Sigmoid colon (tissue), 7 donors: Measurements from ENCODE around the gene RTKN. TPM values are rescaled to one million over a fixed set of nuclear protein-coding genes. Genes with fewer than 3 reads are reported as not detected.

Experiments used
- DNase-seq: peaks from one replicate; pipeline ENCODE4 v3.0.0-alpha.2; 2019
- H3K27ac ChIP-seq, 4 donors: fragments of 200-600 bp; sonication (generic); one replicate each; pipeline ENCODE4 v1.5.1; 2016 to 2019; ENCODE audit warnings: mild to moderate bottlenecking in 1 of 4
- H3K27me3 ChIP-seq, 3 donors: fragments of 200-600 bp; sonication (generic); one replicate each; pipeline ENCODE4 v1.5.1; 2019; ENCODE audit warnings: mild to moderate bottlenecking in 1 of 3
- H3K36me3 ChIP-seq, 4 donors: fragments of 200-600 bp; sonication (generic); one replicate each; pipeline ENCODE4 v1.5.1; 2016 to 2019
- H3K4me1 ChIP-seq, 4 donors: fragments of 200-600 bp; sonication (generic); one replicate each; pipeline ENCODE4 v1.5.1; 2017 to 2019
- H3K4me3 ChIP-seq, 4 donors: fragments of 200-600 bp; sonication (generic); one replicate each; pipeline ENCODE4 v1.5.1; 2017 to 2019; ENCODE audit warnings: mild to moderate bottlenecking in 2 of 4, moderate library complexity in 1 of 4
- H3K9me3 ChIP-seq, 4 donors: fragments of 200-600 bp in 3 of 4; sonication (generic) in 3 of 4; one replicate each; pipeline versions ENCODE4 v1.5.1 to v1.6.1; 2013 to 2019
- EP300 ChIP-seq, 4 donors: sonication (generic); formaldehyde crosslinking; IDR thresholded peaks; one replicate each; pipeline ENCODE4 v1.6.1; 2017; ENCODE audit warnings: antibody characterized with exemption in 4 of 4
- POLR2A ChIP-seq, 2 donors: fragments of 450-650 bp; IDR thresholded peaks; one replicate each; pipeline ENCODE4 v1.6.1; 2016; ENCODE audit warnings: antibody characterized with exemption in 2 of 2, mild to moderate bottlenecking in 2 of 2, moderate library complexity in 2 of 2
- POLR2AphosphoS5 ChIP-seq, 4 donors: sonication (generic); formaldehyde crosslinking; IDR thresholded peaks; one replicate each; pipeline ENCODE4 v1.6.1; 2017; ENCODE audit warnings: antibody characterized with exemption in 4 of 4
- WGBS, 2 donors: extraction: QIAGEN DNeasy Blood & Tissue Kit; methylation state at CpG; one replicate each; pipeline ENCODE4 v1.1.7; 2013; 5-methylcytosine and 5-hydroxymethylcytosine counted together
- intact Hi-C: fragments of 100-400 bp; cut with DNase I; formaldehyde crosslinking; loops from one replicate; pipeline ENCODE4 v1.15.1; 2023
- polyA plus RNA-seq, 3 donors: library from polyadenylated mRNA; stranded (reverse); fragments of 200-250 nt; gene quantifications; one replicate each; pipeline ENCODE4 v1.2.3, GENCODE V29; 2013
- total RNA-seq, 4 donors: library from RNA; depleted of rRNA; stranded (reverse); fragments of >200 nt; gene quantifications; one replicate each; pipeline ENCODE4 v1.1.0, GENCODE V29; 2016
- TF ChIP-seq, protein P1 (sequence below), 4 experiments: fragments of 450-650 bp in 3 of 4; fragments of 200-600 bp in 1 of 4; IDR thresholded peaks; one replicate each; pipeline ENCODE4 v1.5.1; 2016 to 2019; ENCODE audit warnings: antibody characterized with exemption in 4 of 4, mild to moderate bottlenecking in 3 of 4, moderate library complexity in 2 of 4
- donor health status: healthy with polysubstance abuse.
- donor health status: Bipolar disorder and iron deficiency.
- donor health status: healthy.

The RTKN gene
- total and polyA plus RNA-seq, 7 donors, result 13.5 to 44.6 (median 16.2) TPM

- intact Hi-C loops, result no loop called here
- Histone ChIP-seq H3K27ac (peak overlapping the region; percentile 43 to 73 (median 62)), H3K27me3 (no peaks in the 10 kb centered on the region), H3K4me3 (peak overlapping the region; percentile 44 to 72 (median 58)), H3K4me1 (peaks cover 0 to 23% (median 20%) of the 10 kb centered on the region in 4 donors), H3K9me3 (no peaks in the 10 kb centered on the region), H3K36me3 (no peaks in the 10 kb centered on the region)
- TF ChIP-seq EP300 (IDR thresholded peaks at IDR 0.05), result no peak
- TF ChIP-seq, protein P1, sequence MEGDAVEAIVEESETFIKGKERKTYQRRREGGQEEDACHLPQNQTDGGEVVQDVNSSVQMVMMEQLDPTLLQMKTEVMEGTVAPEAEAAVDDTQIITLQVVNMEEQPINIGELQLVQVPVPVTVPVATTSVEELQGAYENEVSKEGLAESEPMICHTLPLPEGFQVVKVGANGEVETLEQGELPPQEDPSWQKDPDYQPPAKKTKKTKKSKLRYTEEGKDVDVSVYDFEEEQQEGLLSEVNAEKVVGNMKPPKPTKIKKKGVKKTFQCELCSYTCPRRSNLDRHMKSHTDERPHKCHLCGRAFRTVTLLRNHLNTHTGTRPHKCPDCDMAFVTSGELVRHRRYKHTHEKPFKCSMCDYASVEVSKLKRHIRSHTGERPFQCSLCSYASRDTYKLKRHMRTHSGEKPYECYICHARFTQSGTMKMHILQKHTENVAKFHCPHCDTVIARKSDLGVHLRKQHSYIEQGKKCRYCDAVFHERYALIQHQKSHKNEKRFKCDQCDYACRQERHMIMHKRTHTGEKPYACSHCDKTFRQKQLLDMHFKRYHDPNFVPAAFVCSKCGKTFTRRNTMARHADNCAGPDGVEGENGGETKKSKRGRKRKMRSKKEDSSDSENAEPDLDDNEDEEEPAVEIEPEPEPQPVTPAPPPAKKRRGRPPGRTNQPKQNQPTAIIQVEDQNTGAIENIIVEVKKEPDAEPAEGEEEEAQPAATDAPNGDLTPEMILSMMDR (IDR thresholded peaks at IDR 0.05), result peak; percentile 6 to 43 (median 21)
- no peak for TF ChIP-seq POLR2A (IDR thresholded peaks at IDR 0.05)
- peak in 2 of 4 donors; percentile 24 to 39 for TF ChIP-seq POLR2AphosphoS5 (IDR thresholded peaks at IDR 0.05)
- 13 to 37% methylated on average over 66 of the region's 66 CpGs for WGBS, 2 donors
- peak; percentile 84 for DNase-seq
Observed at GRCh38 chr2:74414881-74415761, 26.6 kb downstream of the RTKN start.

DNA sequence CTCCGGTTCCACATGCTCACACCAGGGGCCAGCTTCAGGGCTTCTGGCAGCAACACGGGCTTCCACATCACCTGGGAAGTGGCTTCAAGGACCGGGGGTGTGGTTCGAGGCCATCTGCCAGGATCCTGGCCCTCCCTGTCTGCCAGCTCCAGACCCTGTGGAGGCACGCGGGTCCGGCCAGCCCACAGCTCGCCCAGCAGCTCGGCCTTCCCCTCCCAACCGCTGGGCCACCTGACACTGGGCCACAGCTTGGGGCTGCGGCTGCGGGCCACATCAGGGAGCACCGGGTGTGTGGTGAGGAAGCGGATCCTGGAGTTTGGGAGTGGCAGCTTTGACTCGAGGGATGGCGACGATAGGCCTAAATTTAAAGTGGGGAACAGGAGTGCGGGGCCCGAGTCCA, 27.3 kb downstream of the RTKN start:
- Histone ChIP-seq H3K4me3 (peak overlapping the region; percentile 44 to 72 (median 58)), H3K36me3 (no peaks in the 10 kb centered on the region), H3K27me3 (no peaks in the 10 kb centered on the region), H3K4me1 (peaks cover 0 to 23% (median 20%) of the 10 kb centered on the region in 4 donors), H3K9me3 (no peaks in the 10 kb centered on the region), H3K27ac (peak overlapping the region; percentile 43 to 73 (median 62))
- WGBS, 2 donors, result 70 to 75% methylated on average over 19 of the region's 19 CpGs
- intact Hi-C loops, result no loop called here
- DNase-seq, result no peak
- TF ChIP-seq, protein P1 (IDR thresholded peaks at IDR 0.05), result no peak
- TF ChIP-seq POLR2AphosphoS5 (IDR thresholded peaks at IDR 0.05) (no peak), EP300 (IDR thresholded peaks at IDR 0.05) (no peak), POLR2A (IDR thresholded peaks at IDR 0.05) (no peak)

DNA sequence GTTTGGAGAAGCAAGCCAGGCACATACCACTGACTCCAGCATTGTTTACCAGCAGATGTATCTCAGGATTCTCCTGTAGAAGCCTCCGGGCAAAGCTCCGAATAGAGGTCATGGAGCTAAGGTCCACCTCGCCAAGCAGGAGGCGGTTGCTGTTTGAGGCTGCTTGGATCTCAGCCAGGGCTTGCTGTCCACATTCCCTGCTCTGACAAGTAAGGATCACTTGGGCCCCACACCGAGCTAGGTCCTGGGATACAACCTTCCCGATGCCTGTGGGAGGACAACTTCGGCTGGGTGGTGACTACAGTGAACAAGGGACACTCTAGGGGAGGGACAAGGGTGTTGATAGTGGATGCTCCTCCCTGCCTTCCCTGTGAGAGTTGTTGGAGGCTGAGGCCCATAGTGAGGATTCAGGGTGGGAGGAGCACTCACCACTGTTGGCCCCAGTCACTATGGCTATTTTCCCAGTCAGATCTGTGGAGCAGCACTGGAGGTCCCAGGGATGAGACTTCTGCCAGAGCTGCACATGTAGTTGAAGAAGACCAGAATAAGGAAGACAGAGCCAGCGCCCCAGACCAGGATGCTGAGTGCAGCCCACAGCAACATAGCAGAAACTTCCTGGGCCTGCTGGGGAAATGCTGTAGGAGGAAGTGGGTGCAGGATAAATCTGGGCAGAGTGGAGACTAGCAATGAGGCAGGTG, 28.6 kb downstream of the RTKN start:
- no peak overlapping the region for H3K27ac ChIP-seq
- no peak for DNase-seq
- H3K27me3 ChIP-seq, result no peaks in the 10 kb centered on the region
- 36 to 65% methylated on average over 8 of the region's 8 CpGs for WGBS, 2 donors
- intact Hi-C loops, result no loop called here
- H3K9me3 ChIP-seq, result no peaks in the 10 kb centered on the region
- peaks cover 0 to 20% (median 19%) of the 10 kb centered on the region in 4 donors for H3K4me1 ChIP-seq
- H3K36me3 ChIP-seq, result no peaks in the 10 kb centered on the region
- TF ChIP-seq POLR2A (IDR thresholded peaks at IDR 0.05) (no peak), EP300 (IDR thresholded peaks at IDR 0.05) (no peak), POLR2AphosphoS5 (IDR thresholded peaks at IDR 0.05) (no peak)
- TF ChIP-seq, protein P1 (IDR thresholded peaks at IDR 0.05), result no peak
- H3K4me3 ChIP-seq, result no peak overlapping the region

- H3K4me1 ChIP-seq, result no peaks in the 10 kb centered on the region
- H3K27ac ChIP-seq, result no peak overlapping the region
- H3K36me3 ChIP-seq, result no peaks in the 10 kb centered on the region
- TF ChIP-seq, protein P1 (IDR thresholded peaks at IDR 0.05), result no peak
- TF ChIP-seq POLR2A (IDR thresholded peaks at IDR 0.05) (no peak), POLR2AphosphoS5 (IDR thresholded peaks at IDR 0.05) (no peak), EP300 (IDR thresholded peaks at IDR 0.05) (no peak)
- DNase-seq, result no peak
- no peaks in the 10 kb centered on the region for H3K27me3 ChIP-seq
- intact Hi-C loops, result no loop called here
- no peak overlapping the region for H3K4me3 ChIP-seq
- 83 to 91% methylated on average over 5 of the region's 5 CpGs for WGBS, 2 donors
- no peaks in the 10 kb centered on the region for H3K9me3 ChIP-seq
Observed at GRCh38 chr2:74407682-74408081, 34.1 kb downstream of the RTKN start.
